Posterior cingulate gyrus (tissue), 11 donors: ENCODE results near the gene PRSS53.
"Not testable (repeated sequence)": the region's sequence is repeated elsewhere in the genome, so short reads cannot be mapped to it uniquely, and the experiment has no call there.

Experiments used
- DNase-seq, 10 donors: peaks; one replicate each; pipeline versions ENCODE4 v3.0.0 to v3.0.0-alpha.2; 2020 to 2021; ENCODE audit warnings: mixed read lengths in 3 of 10
- intact Hi-C: fragments of 100-400 bp; cut with DNase I; formaldehyde crosslinking; loops from one replicate; pipeline ENCODE4 v1.15.1; 2023

The PRSS53 gene

GRCh38 chr16:31100876-31101641, 12.3 kb upstream of the PRSS53 start:
- DNase-seq, intact Hi-C loops: not testable (repeated sequence)

DNA sequence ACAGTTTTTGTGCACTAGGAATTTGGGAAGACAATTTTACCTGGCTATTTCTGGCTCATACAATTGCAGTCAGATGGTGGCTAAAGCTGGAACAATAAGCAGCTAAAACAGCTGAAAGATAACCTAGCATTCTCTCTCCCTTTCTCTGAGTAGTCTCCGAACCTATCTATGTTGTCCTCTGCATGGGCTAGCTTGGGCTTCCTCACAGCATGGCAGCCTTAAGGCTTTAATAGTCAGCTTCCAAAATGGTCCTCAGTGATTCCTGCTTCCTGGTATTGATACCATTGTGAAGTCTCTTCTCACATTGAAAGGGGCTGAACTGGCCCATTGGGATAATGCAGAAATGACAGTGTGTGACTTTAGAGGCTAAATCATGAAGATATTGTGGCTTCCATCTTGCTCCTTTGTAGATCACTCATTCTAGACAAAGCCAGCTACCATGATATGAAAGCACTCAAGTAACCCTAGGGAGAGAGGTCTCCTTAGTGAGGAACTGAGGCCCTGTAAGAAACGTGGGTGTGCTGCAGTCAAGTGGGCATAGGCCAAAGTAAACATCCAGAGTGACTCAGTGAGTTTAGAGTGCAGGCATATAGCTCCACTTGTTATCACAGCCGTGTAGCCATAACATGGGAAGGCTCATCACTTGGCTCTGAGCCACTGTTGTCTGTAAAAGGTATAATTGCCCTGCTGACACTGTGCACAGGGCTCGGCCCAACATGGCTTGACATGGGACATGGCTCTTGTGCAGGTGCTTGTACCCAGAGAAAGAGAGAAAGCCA, 11.3 kb upstream of the PRSS53 start:
- intact Hi-C loops: loop anchor here (5.0 kb wide), 1 partner anchor 113 kb away; the partner anchor contains the start of gene HSD3B7
- DNase-seq: no peak

DNA sequence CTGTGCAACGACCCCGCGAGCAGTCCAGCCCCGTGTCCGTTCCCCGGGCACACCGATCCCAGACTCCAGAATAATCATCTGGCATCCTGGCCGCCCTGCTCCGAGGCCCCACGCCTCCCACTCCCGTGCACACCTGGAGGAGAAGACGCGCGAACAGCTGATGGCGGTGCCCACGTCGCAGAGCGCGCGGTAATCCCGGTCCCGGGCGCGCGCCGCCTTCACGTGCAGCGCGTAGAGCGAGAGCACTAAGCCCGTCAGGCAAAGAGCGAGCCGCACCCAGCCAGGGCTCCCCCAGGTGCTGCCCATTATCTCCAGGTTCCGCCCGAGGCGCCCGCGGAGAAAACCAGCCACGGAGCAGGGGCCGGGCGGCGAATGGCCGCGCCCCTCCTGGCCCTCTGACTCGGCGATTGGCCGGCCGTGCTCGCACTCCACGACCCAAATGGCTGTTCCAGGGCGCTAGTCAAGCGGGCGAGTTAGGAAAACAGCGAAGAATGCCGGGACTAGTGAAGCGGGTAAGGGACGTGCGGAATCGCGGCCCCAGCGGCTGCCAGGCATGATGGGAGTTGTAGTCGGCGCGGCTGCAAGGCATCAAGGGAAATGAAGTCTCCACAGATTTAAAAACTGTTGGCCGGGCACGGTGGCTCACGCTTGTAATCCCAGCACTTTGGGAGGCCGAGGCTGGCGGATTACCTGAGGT, 5.8 kb upstream of the PRSS53 start, which contains the start of gene VKORC1:
TSS of gene VKORC1 (minus strand) at position 374 of the 697 bp plus-strand sequence. CDS start at position 306, 68 bp downstream.
- intact Hi-C loops: loop anchor here (1.0 to 5.0 kb wide), 2 partner anchors 48 to 107 kb away; partner anchors contain the start of gene HSD3B7
- DNase-seq: peak; percentile 90 to 99 (median 94)

- intact Hi-C loops: loop anchor here (1.0 kb wide), 1 partner anchor 48 kb away; no protein-coding TSS in a partner anchor
- peak in 1 of 10 donors; percentile 81 for DNase-seq
Measured at GRCh38 chr16:31094088-31094423, 5.3 kb upstream of the PRSS53 start.

DNA sequence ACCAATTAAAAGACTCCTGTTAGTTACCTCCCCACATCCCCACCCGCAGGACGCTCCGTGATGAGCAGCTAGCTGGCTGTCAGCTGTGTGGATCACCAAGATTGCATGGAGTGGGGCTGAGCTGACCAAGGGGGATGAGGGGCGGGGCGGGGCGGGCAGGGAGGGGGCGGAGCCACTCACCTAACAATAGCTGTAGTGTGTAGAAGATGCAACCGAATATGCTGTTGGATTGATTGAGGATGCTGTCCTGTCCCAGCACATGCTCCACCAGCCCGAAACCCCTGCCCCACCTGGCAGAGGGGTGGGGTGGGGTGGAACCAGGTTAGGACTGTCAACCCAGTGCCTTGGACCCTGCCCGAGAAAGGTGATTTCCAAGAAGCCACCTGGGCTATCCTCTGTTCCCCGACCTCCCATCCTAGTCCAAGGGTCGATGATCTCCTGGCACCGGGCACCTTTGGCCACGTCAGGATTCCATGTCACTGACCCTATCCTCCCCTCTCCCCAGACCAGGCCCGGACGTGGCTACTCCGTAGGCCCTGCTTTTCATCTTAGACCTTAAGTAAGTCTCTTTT, 4.5 kb upstream of the PRSS53 start:
- intact Hi-C loops: no loop called here
- peak in 4 of 10 donors; percentile 32 to 76 (median 51) for DNase-seq

DNA sequence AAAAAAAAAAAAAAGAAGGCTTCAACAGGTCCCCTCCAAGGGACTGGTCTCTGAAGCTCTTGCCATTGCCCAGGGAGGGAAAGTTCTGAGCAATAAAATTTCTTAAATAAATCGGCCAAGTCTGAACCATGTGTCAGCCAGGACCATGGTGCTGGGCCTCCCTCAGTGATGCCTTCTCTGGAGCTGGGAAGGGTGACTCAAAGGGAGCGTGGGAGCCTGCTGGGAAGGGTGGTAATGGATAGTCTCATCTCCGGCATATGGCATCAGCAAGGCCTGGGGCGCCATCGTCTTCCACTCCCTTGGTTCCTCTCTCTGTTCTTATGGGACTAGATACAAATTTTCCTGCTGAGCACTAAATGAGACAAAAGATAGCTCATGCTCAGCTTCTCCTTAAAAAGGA, 3.6 kb upstream of the PRSS53 start:
- intact Hi-C loops: no loop called here
- DNase-seq: peak in 2 of 10 donors; percentile 53 to 87

- peak in 1 of 10 donors; percentile 35 for DNase-seq
- intact Hi-C loops: no loop called here
Measured at GRCh38 chr16:31090540-31090939, 1.8 kb upstream of the PRSS53 start.

DNA sequence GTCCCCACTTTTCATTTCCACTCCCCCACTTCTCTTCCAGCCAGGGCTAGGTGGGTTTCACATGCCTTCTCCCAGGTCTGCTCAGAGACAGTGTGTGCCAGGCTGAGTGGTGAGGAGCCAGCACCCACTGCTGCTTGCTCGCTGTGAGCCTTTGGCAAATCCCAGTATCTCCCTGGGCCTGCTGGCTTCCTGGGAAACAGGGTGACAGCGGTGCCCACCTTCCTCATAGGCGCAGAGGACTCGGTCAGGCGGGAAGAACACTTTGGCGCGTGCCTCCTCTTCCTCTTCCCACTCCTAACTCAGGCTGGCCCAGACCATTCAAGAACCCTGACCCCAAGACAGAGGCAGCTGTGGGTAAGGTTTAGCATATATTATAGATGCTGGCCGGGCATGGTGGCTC, 456 bp upstream of the PRSS53 start:
- intact Hi-C loops: no loop called here

DNA sequence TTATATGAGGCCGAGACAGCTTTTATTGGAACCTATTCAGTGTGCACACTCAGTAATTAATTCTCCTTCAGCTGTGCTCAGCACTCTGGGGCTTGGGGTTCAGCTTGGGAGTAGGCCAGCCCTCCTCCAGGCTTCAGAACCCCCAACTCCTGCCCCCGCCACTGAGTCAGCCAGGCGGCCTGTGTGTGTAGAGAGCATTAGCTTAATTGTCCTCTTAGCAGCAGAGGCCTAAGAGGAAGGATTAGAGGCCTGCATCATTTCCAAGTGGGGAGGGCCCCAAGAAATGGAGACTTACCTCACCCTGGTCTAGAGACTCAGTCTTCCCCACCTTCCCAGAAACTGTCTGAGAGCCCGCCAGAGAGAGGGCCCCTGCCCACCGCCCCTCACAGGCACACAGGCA, 772 bp downstream of the PRSS53 start:
- DNase-seq: peak in 1 of 10 donors; percentile 21
- intact Hi-C loops: no loop called here

More for the DNA sequence above, 456 bp upstream of the PRSS53 start:
- DNase-seq: peak in 1 of 10 donors; percentile 47

DNA sequence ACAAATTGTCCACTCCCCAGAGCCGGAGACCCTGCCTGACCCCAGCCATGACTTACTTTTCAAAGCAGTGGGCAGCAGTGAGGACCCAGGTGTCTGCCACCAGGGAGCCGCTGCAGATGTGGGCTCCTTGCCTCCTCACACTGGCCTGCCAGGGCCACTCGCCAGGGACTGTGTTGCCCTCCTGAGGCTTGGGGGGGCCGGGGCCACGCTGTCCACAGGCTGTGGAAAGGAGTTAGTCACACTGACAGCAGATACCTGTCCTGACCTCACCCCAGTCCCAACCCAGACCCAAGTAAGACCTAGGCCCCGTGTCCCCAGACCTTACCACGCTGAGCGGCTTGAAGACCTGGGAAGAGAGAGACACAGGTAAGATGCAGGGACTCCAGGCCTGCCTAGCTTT, 1.3 kb downstream of the PRSS53 start:
- intact Hi-C loops: no loop called here
- DNase-seq: peak in 1 of 10 donors; percentile 49

GRCh38 chr16:31086629-31086906, 2.2 kb downstream of the PRSS53 start:
- intact Hi-C loops: no loop called here

GRCh38 chr16:31085873-31086628, 2.7 kb downstream of the PRSS53 start:
- peak in 1 of 10 donors; percentile 67 for DNase-seq
- intact Hi-C loops: no loop called here

More at GRCh38 chr16:31086629-31086906, 2.2 kb downstream of the PRSS53 start:
- DNase-seq: no peak

- intact Hi-C loops: no loop called here
- DNase-seq: peak in 2 of 10 donors; percentile 51 to 69
Measured at GRCh38 chr16:31085411-31085810, 3.3 kb downstream of the PRSS53 start.

DNA sequence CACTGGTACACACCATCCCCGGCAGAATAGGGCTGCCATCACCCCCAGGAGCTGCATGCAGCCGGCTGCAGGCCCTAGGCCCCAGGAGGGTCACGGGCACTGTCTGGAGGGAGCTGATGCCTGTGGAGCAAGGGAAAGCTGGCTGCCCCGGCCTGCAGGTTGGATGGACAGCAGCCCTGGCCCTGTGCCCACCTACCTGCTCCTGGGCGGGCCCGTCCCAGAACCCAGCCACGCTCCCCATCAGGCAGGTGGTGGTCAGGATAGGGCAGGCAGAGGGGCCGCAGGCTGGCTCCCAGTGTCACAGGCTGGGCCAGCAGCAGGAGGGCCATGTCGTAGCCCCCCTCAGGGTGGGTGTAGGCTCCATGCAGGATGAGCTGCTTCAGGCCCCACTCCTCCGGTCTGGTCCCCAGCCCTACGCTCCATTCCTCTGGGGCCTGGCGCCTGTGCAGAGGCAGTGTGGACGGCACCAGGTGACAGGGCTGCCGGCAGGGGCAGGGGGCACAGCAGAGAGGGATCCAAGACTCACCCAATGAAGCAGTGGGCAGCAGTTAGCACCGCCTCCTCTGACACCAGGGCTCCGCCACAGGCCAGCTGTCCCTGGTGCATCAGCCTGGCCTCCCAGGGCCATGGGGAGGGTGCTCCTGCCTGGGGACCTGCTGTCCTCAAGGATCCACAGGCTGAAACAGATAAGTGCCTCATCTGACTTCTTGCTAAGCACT, 4.0 kb downstream of the PRSS53 start:
- intact Hi-C loops: no loop called here
- peak in 1 of 10 donors; percentile 15 for DNase-seq

- intact Hi-C loops: no loop called here
- peak in 1 of 10 donors; percentile 8 for DNase-seq
Measured at GRCh38 chr16:31083981-31084380, 4.8 kb downstream of the PRSS53 start.

- DNase-seq: peak in 1 of 10 donors; percentile 69
- intact Hi-C loops: no loop called here
Measured at GRCh38 chr16:31083556-31083955, 5.2 kb downstream of the PRSS53 start.

DNA sequence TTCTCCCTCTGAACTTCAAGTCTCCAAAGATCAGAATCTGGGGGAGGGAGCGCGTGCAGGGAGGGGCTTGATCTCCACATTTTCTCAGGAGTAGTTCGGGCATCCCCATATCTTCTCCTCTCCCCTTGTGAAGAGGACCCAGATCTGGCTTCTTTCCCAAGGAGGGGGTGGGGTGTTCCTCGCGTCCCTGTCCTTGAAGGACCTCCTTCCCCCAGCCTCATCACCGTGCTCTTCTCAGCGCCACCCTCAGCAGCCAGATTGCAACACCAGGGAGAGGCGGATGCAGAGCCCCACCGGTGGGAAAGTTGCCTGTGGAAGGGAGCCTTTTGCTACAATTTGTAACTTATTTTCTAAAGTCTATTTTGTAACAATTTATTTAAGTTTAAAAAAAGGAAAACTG, 5.7 kb downstream of the PRSS53 start:
- intact Hi-C loops: no loop called here
- DNase-seq: peak in 1 of 10 donors; percentile 30

GRCh38 chr16:31082368-31083045, 6.2 kb downstream of the PRSS53 start:
- intact Hi-C loops: no loop called here
- DNase-seq: peak in 1 of 10 donors; percentile 61
